Brain microvascular endothelial cell (primary cell): ENCODE data around the gene DCDC2C.

Experiments used
- DNase-seq: peaks from one replicate; pipeline ENCODE4 v3.0.0-alpha.2; 2020
- H3K27ac ChIP-seq: fragments of 250-450 bp; sonication (Bioruptor Pico); 2 replicates; pipeline ENCODE4 v1.5.1; 2020; ENCODE audit warnings: mild to moderate bottlenecking, moderate library complexity
- H3K27me3 ChIP-seq: fragments of 250-450 bp; sonication (Bioruptor Pico); replicated peaks from 2 replicates; pipeline ENCODE4 v1.5.1; 2020; ENCODE audit warnings: mild to moderate bottlenecking
- H3K36me3 ChIP-seq: fragments of 250-450 bp; sonication (Bioruptor Pico); replicated peaks from 2 replicates; pipeline ENCODE4 v1.5.1; 2020; ENCODE audit warnings: mild to moderate bottlenecking
- H3K4me3 ChIP-seq: 2 replicates; pipeline ENCODE4 v1.5.1; 2011; ENCODE audit warnings: low read depth, mild to moderate bottlenecking, control low read depth, low read length, moderate library complexity
- in situ Hi-C: cut with HindIII; loops from 2 replicates; pipeline ENCODE4 v1.10.0; 2017; ENCODE audit warnings: low sequenced_read_pairs, low pct_ligation_motif_present
- TF ChIP-seq, protein P1 (sequence below): IDR thresholded peaks from 2 replicates; pipeline ENCODE4 v1.5.1; 2011; ENCODE audit warnings: low read depth, mild to moderate bottlenecking, moderate library complexity, low read length, control low read depth, inconsistent platforms; ENCODE audit errors: missing control alignments

The DCDC2C gene

DNA sequence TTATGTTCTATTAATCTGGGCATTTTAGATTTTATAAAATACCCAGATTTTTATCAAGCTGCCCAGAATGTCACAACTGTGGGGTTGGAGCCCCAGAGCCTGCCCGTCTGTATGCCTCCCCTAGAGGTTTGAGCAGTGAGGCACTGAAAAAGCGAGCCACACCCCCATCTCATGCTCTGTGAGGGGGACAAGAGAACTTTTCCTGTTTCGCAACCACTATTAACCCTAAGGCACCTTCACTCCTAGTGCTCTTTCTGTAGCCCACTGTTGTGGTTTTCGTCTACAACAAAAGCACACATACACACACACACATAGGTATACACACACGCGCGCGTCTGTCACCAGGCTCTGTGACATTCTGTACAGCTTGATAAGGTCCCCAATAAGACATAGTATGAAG, 38.0 kb downstream of the DCDC2C start:
- Histone ChIP-seq H3K27me3 (no peaks in the 10 kb centered on the region), H3K36me3 (no peaks in the 10 kb centered on the region), H3K27ac (no peak overlapping the region), H3K4me3 (no peak overlapping the region)
- DNase-seq, result no peak
- TF ChIP-seq, protein P1, sequence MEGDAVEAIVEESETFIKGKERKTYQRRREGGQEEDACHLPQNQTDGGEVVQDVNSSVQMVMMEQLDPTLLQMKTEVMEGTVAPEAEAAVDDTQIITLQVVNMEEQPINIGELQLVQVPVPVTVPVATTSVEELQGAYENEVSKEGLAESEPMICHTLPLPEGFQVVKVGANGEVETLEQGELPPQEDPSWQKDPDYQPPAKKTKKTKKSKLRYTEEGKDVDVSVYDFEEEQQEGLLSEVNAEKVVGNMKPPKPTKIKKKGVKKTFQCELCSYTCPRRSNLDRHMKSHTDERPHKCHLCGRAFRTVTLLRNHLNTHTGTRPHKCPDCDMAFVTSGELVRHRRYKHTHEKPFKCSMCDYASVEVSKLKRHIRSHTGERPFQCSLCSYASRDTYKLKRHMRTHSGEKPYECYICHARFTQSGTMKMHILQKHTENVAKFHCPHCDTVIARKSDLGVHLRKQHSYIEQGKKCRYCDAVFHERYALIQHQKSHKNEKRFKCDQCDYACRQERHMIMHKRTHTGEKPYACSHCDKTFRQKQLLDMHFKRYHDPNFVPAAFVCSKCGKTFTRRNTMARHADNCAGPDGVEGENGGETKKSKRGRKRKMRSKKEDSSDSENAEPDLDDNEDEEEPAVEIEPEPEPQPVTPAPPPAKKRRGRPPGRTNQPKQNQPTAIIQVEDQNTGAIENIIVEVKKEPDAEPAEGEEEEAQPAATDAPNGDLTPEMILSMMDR, result no peak
- in situ Hi-C loops, result no loop called here

DNA sequence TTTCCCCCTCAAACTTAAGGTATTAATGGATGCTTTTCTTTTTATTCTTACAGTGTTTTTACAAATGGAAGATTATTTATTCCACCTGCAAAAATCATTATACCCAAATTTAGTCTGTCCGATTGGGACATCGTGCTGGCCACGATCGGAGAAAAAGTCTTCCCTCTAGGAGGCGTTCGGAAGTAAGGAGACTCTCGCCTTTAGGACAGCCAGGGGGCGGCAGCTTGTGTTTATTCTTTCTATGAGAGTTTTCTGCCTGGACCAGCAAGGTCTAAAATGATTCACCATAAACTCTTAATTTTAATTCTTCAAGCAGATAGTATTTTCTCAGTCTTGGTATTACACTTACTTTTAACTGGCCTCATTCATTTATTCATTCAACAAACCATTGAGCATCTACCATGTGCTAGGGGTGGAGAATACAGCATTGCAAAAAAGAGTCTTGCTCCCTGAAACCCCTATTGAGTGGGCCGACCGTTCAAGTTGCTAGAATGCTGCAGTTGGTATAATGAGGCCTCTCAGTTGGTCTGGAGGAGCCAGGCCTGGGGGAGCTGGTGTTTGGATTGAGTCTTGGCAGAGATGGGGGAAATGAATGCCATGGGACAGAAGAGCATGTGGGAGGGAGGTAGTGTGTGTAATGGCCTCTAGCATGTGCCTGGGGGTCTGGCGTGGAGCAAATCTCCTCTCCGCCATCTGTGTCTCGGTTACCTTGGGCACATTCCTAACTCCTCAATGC, 38.7 kb downstream of the DCDC2C start:
- in situ Hi-C loops, result no loop called here
- H3K27ac ChIP-seq, result no peak overlapping the region

DNA sequence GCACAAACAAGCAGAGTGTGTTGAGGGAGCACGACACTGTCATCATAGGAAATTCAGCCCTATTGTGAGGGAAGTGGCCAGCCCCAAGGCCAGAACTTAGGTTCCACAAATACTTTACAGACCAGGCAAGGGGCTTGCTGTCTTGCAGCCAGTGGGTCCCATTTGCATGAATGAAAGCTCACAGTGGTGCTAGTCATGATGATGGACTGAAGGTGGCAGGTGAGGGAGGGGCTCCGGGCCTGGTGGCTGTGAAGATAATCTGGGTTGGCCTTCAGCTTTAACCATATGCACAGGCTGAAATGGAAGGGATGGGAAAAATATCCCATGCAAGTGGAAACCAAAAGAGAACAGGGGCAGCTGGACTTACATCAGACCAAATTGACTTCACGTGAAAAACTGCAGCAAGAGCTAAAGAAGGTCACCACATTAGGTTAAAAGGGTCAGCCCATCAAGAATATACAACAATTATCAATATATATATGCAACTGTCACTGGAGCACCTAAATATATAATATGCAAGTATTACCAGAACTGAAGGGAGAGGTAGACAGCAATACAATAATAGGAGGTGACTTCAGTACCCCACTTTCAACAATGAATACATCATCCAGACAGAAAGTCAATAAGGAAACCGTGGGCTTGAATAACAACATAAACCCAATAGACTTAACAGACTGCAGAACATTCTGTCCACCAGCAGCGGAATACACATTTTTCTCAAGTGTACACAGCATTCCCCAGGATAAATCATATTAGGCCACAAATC, 39.6 kb downstream of the DCDC2C start:
- no peaks in the 10 kb centered on the region for H3K27me3 ChIP-seq
- H3K27ac ChIP-seq, result no peak overlapping the region
- H3K36me3 ChIP-seq, result no peaks in the 10 kb centered on the region
- no peak for DNase-seq
- in situ Hi-C loops, result no loop called here
- TF ChIP-seq, protein P1, result no peak
- H3K4me3 ChIP-seq, result no peak overlapping the region

More for the DNA sequence above, 38.7 kb downstream of the DCDC2C start:
- no peaks in the 10 kb centered on the region for H3K36me3 ChIP-seq
- DNase-seq, result no peak
- TF ChIP-seq, protein P1, result peak; percentile 8
- H3K27me3 ChIP-seq, result no peaks in the 10 kb centered on the region
- no peak overlapping the region for H3K4me3 ChIP-seq

DNA sequence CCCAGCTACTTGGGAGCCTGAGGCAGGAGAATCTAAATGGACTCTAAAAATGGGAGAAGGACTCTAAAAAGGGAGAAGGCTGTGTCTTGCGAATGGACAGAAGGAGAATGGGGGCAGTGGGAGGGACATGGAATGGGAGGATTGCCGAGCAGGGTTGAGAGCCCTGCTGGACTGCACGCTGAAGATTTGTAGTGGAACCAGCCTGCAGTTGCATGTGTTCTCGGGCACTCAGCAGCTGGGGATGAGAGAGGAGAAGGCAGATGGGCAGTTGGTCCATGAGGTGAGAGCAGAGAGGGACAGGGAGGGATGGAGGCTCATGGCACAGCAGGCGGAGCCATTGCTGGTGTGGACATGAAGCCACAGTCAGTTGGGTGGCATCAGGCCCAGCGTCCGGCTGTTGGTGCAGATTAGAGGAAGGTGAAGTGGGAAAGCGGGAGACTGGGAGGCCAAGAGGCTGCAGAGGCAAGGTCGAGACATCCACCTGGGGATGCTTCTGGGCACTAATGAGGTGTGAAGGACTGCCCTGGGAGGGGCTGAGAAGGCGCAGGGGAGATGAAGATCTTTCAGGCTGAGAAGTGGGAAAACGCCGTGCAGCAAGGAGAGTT, 40.7 kb downstream of the DCDC2C start:
- Histone ChIP-seq H3K27ac (no peak overlapping the region), H3K36me3 (no peaks in the 10 kb centered on the region), H3K27me3 (no peaks in the 10 kb centered on the region), H3K4me3 (no peak overlapping the region)
- TF ChIP-seq, protein P1, result no peak
- in situ Hi-C loops, result no loop called here
- no peak for DNase-seq

DNA sequence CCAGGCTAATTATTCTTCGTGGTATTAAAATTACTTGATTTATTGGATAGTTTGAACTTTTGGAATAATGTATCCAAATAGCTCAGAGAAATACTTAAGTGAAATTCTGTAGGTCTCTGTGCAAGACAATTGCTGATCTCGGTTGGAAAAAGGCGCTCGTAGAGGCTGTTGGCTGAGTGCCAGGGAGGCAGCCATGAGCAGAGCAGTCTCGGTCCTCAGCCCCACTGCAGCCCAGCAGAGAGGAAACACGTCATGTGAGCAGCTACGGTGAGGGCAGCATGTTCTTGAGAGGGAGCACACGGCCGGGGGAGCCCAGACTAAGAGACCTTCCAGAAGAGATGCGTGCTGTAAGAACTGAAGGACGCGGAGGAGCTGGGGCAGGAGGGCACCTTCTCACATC, 42.5 kb downstream of the DCDC2C start:
- DNase-seq, result no peak
- TF ChIP-seq, protein P1, result no peak
- Histone ChIP-seq H3K27ac (no peak overlapping the region), H3K4me3 (no peak overlapping the region), H3K27me3 (no peaks in the 10 kb centered on the region), H3K36me3 (no peaks in the 10 kb centered on the region)
- in situ Hi-C loops, result no loop called here
